Measurements from ENCODE around the gene UPK1A. TPM values are rescaled to one million over a fixed set of nuclear protein-coding genes. Genes with fewer than 3 reads are reported as not detected.

UPK1A gene
- total and polyA plus RNA-seq, 2 of the 8 experiments (the other 6 are each of a cell fraction or from before 2014, with no cell fraction given) = 0.56 to 9.9 TPM

- TF ChIP-seq, protein P1, sequence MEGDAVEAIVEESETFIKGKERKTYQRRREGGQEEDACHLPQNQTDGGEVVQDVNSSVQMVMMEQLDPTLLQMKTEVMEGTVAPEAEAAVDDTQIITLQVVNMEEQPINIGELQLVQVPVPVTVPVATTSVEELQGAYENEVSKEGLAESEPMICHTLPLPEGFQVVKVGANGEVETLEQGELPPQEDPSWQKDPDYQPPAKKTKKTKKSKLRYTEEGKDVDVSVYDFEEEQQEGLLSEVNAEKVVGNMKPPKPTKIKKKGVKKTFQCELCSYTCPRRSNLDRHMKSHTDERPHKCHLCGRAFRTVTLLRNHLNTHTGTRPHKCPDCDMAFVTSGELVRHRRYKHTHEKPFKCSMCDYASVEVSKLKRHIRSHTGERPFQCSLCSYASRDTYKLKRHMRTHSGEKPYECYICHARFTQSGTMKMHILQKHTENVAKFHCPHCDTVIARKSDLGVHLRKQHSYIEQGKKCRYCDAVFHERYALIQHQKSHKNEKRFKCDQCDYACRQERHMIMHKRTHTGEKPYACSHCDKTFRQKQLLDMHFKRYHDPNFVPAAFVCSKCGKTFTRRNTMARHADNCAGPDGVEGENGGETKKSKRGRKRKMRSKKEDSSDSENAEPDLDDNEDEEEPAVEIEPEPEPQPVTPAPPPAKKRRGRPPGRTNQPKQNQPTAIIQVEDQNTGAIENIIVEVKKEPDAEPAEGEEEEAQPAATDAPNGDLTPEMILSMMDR (IDR thresholded peaks at IDR 0.05; ENCODE audit: control extremely low read depth in 1 of 3, insufficient read depth in 1 of 3, low read depth in 1 of 3, low read length in 3 of 3) = peak in 1 of 3 experiments; percentile 8; a peak in 1 of 4 replicates
- TF ChIP-seq KDM4A (IDR thresholded peaks at IDR 0.05; ENCODE audit: low read depth, low read length, severe bottlenecking) (peak; percentile 65), POLR2A (IDR thresholded peaks at IDR 0.05; ENCODE audit: control extremely low read depth in 1 of 2, low read depth in 2 of 2, low read length in 2 of 2) (peak in 1 of 2 experiments; percentile 79; a peak in 2 of 3 replicates), TAF7 (optimal IDR thresholded peaks at IDR 0.05; ENCODE audit: borderline replicate concordance, low read depth, low read length) (peak; percentile 82), PHF8 (conservative IDR thresholded peaks at IDR 0.05; ENCODE audit: low read depth, low read length) (peak; percentile 53), CTBP2 (IDR thresholded peaks at IDR 0.05; ENCODE audit: borderline replicate concordance, insufficient read depth, insufficient read length, low read length) (no peak), TCF12 (IDR thresholded peaks at IDR 0.05; ENCODE audit: low read depth, low read length) (no peak), JUN (IDR thresholded peaks at IDR 0.05; ENCODE audit: low read depth, low read length) (no peak), POLR2AphosphoS5 (IDR thresholded peaks at IDR 0.05; ENCODE audit: low read depth, low read length) (peak; percentile 64; the same call in 1 of the 2 replicates), FOSL1 (IDR thresholded peaks at IDR 0.05; ENCODE audit: insufficient read depth, low read depth, low read length) (no peak), SIN3A (conservative IDR thresholded peaks at IDR 0.05 in 1 of 2, IDR thresholded peaks at IDR 0.05 in 1 of 2; ENCODE audit: low read depth in 1 of 2, low read length in 2 of 2) (peak in 1 of 2 experiments; percentile 65; a peak in 3 of 4 replicates), SP1 (IDR thresholded peaks at IDR 0.05; ENCODE audit: low read depth, low read length) (peak; percentile 37; the same call in 1 of the 2 replicates), YY1 (IDR thresholded peaks at IDR 0.05; ENCODE audit: low read depth, low read length) (no peak), RNF2 (IDR thresholded peaks at IDR 0.05; ENCODE audit: borderline replicate concordance, low read depth, low read length, missing control alignments, poor library complexity, severe bottlenecking) (no peak), EP300 (IDR thresholded peaks at IDR 0.05; ENCODE audit: borderline replicate concordance in 1 of 2, low read depth in 2 of 2, low read length in 2 of 2) (peak in 1 of 2 experiments; percentile 98; a peak in 2 of 3 replicates), SIX5 (IDR thresholded peaks at IDR 0.05; ENCODE audit: low read depth, low read length) (no peak; the same call in 1 of the 2 replicates), POU5F1 (IDR thresholded peaks at IDR 0.05; ENCODE audit: low read depth, low read length) (no peak), CHD1 (IDR thresholded peaks at IDR 0.05; ENCODE audit: low read depth, low read length) (peak; percentile 91), CREB1 (IDR thresholded peaks at IDR 0.05) (no peak)
- TF ChIP-seq, protein P2, sequence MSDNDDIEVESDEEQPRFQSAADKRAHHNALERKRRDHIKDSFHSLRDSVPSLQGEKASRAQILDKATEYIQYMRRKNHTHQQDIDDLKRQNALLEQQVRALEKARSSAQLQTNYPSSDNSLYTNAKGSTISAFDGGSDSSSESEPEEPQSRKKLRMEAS (IDR thresholded peaks at IDR 0.05) = peak; percentile 91
Observed at GRCh38 chr19:35643255-35644205, 22.8 kb upstream of the UPK1A start (continued).

Measured in H1 (cell line).